ENCODE measurements around the gene RARRES2.

Gene RARRES2

DNA sequence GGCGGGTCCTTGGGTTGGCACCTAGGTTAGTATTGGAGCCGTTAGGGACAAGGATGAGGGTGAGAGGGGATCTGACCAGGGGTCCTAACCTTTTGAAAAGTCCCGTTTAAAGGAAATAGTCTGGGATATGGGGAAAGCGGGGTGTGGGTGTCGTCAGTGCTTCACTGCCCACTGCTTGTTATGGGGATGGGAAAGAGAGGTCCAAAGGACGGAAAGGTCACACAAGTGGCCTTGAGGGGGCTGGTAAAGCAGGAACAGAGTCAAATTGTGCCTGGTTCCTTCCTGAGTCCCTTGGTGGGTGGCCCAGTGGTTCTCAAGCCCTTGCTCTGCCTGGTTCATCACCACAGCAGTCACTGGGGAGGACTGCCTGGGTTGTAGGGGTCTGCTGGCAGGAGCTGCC lies 35.1 kb upstream of the RARRES2 start:
- no peak for DNase-seq (ENCODE audit: low read depth in 2 of 2)

DNA sequence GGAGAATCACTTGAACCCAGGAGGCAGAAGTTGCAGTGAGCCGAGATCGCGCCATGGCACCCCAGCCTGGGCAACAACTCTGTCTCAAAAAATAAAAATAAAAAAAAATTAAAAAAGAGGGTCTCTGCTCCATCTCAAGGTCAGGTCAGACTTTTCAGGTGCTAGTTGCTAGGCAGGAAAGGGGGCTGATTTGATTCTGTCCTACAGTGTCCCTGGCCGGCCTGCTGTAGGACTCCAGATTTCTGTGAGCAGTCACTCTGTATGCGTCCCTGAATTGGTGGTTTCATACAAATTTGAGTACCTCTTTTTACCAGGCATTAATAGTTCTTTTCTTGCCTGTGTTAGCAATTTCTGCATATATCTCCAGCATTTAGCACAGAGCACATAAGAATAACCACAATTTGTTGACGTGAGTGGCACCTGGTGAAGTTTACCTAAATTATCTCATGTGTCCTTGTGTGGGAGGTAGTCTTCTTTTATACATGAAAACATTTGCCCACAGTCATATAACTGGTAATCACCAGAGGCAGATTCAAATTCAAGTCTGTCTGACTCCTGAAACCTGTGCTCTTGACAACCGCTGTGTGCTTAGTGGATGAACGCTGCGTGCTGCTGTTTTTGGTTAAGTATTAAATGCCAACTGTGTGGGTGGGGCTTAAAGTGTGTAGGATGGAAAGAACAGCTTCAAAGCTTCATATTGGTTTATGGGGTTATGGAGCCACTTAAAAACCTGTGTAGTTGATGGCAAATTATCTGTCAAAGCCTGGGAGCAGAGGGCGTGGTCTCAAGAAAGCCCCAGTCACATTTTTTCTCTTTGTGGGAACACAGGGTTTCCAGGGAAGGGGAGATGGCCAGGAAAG lies 34.5 kb upstream of the RARRES2 start:
- DNase-seq (ENCODE audit: low read depth in 2 of 2): no peak

DNA sequence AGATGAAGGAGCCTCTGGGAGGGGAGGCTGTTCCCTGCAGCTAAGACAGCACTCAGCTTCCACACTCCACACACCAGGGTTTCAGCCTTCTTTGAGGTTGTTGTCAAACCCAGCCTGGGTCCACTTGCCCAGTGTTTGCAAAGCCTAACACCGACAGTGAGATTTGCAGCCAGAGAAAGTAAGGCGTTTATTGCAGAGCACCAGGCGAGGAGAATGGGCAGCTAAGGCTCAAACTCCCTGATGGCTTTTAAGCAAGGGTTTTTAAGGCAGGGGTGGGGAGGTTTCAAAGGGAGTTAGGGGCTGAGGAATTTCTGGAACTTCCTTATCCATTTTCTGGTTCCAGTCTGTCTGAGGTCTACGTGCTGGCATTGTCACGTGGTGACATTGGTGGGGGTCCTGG lies 33.0 kb upstream of the RARRES2 start:
- no peak for DNase-seq (ENCODE audit: low read depth in 2 of 2)

DNA sequence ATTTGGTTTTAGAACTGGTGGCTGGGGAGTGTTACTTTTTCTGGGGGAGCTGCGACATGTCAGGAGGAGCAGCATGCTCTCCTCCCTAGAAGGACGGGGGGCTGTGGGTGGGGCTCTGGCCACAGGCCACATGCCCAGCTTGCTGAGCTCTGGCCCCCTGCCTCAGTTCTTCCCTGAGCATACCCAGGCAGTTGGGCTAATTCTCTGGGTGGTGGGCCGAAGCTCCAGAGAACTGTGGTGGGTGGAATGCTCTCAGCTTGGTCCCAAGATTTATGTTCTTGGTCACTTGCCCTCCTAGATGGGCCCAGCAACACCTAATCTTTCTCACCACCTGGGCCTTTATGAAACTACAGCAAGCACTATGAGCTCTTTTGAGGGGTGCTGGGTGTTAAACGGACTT lies 32.6 kb upstream of the RARRES2 start:
- DNase-seq (ENCODE audit: low read depth in 2 of 2): no peak

DNA sequence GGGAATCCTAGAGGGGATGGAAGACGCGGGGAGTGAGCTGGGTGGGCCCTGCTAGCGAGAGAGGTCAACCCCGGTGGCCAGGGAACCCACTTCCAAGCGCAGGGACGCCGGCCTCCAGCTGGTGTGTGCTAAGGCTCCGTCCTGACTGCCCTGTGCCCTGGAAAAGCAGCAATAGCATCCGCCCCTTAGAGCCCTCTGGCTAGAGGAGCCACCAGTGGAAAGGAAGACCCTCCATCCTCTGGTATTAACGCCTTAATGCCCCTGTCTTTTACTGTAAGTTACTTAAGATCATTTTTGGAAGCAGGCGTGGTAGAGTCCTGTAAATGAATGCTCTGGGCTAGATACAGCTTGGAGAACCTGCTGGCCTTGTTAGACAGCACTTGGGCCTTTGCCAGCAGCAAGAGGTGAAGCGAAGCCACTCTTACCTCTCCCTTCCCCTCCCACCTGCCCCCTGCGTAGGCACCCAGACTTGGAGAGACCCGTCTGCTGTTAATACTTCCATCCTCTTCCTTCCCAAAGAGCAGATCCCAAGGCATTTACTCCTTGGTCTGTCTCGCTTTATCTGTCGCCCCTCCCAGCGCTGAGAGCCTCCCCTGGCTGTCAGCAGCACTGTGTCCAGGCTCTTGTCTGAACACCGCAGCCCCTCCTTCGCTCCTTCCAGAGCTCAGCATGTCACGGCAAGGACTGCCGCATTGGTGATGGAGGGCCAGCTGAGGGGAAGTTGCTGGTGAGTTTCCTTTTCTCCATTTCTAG lies 31.8 kb upstream of the RARRES2 start:
- no peak for DNase-seq (ENCODE audit: low read depth in 2 of 2)

DNA sequence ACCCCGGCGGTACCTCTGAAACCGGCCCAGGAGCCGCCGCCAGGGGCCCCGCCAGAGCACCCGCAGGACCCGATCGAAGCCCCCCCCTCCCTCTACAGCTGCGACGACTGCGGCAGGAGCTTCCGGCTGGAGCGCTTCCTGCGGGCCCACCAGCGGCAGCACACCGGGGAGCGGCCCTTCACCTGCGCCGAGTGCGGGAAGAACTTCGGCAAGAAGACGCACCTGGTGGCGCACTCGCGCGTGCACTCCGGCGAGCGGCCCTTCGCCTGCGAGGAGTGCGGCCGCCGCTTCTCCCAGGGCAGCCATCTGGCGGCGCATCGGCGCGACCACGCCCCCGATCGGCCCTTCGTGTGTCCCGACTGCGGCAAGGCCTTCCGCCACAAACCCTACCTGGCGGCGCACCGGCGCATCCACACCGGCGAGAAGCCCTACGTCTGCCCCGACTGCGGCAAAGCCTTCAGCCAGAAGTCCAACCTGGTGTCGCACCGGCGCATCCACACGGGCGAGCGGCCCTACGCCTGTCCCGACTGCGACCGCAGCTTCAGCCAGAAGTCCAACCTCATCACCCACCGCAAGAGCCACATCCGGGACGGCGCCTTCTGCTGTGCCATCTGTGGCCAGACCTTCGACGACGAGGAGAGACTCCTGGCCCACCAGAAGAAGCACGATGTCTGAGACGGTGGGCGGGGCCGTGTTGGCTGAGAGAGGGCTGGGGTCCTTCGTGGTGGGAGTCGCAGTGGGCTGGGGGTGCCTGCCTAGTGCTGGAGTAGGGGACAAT lies 31.0 kb upstream of the RARRES2 start:
- DNase-seq (ENCODE audit: low read depth in 2 of 2): no peak

DNA sequence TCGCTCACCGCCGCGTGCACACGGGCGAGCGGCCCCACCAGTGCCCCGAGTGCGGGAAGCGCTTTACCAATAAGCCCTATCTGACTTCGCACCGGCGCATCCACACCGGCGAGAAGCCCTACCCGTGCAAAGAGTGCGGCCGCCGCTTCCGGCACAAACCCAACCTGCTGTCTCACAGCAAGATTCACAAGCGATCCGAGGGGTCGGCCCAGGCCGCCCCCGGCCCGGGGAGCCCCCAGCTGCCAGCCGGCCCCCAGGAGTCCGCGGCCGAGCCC lies 30.5 kb upstream of the RARRES2 start:
- no peak for DNase-seq (ENCODE audit: low read depth in 2 of 2)

DNA sequence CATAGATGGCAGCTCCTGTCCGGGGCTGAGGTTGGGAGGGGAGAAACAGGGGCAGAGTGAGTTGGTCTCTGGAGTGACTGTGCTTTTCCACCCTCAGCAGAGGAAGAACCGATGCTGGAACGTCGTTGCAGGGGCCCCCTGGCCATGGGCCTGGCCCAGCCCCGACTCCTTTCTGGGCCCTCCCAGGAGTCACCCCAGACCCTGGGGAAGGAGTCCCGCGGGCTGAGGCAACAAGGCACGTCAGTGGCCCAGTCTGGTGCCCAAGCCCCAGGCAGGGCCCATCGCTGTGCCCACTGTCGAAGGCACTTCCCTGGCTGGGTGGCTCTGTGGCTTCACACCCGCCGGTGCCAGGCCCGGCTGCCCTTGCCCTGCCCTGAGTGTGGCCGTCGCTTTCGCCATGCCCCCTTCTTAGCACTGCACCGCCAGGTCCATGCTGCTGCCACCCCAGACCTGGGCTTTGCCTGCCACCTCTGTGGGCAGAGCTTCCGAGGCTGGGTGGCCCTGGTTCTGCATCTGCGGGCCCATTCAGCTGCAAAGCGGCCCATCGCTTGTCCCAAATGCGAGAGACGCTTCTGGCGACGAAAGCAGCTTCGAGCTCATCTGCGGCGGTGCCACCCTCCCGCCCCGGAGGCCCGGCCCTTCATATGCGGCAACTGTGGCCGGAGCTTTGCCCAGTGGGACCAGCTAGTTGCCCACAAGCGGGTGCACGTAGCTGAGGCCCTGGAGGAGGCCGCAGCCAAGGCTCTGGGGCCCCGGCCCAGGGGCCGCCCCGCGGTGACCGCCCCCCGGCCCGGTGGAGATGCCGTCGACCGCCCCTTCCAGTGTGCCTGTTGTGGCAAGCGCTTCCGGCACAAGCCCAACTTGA lies 29.9 kb upstream of the RARRES2 start:
- no peak for DNase-seq (ENCODE audit: low read depth in 2 of 2)

DNA sequence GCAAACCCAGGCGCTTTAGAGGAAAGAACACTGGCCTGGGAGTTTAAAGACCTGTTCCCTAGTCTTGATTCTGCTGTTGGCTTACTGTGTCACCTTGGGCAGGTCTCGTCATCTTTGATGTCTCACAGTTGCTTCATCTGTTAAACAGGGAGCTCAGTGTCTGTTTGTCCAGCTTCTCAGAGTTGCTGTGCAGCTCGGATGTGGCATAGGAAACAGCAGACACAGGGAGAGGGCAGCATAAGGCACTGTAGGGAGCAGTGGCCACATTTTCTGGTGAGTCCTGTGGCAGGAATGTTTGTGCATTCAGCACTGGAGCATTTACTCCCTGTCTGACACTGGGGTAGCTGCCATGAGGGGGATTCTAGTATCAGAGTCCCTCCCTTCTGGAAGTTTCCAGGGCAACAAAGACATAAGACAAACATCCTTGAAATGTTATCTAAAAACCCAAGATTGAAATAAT lies 29.2 kb upstream of the RARRES2 start:
- DNase-seq (ENCODE audit: low read depth in 2 of 2): no peak

DNA sequence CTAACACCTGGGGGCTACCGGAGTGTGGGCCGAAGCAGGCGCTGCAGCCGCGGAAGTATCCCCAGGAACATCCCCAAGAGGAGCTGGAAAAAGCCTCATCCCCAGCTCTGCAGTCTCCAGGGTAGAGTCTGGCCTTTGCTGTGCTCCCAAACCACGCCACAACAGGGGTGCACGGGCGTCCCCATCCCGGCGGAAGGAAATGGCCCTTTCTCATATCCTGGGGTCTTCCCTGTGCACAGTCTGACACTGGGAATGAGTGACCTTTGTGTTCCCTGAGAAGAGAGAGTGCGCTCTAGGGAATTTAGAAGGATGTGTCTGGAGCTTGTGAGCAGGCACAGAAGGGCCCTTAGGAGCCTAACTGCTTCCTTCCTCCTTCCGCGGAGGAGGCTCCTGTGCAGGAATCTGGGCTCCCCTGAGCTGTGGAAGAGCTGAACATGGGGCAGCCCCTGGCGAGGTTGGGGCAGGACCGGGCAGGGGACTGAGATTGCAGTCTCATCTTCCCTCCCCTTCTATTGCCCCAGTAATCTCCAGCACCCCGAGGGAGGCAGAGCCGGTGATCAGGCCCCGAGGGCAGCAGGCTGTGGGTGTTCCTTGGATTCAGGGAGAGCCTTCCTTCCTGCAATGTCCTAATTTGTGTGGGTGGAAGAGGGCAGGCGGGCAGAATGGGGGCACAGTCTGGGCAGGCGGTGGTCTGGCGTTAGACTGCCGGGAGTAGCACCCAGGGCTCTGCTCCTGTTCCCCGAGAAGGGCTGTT lies 28.5 kb upstream of the RARRES2 start:
- DNase-seq (ENCODE audit: low read depth in 2 of 2): no peak

DNA sequence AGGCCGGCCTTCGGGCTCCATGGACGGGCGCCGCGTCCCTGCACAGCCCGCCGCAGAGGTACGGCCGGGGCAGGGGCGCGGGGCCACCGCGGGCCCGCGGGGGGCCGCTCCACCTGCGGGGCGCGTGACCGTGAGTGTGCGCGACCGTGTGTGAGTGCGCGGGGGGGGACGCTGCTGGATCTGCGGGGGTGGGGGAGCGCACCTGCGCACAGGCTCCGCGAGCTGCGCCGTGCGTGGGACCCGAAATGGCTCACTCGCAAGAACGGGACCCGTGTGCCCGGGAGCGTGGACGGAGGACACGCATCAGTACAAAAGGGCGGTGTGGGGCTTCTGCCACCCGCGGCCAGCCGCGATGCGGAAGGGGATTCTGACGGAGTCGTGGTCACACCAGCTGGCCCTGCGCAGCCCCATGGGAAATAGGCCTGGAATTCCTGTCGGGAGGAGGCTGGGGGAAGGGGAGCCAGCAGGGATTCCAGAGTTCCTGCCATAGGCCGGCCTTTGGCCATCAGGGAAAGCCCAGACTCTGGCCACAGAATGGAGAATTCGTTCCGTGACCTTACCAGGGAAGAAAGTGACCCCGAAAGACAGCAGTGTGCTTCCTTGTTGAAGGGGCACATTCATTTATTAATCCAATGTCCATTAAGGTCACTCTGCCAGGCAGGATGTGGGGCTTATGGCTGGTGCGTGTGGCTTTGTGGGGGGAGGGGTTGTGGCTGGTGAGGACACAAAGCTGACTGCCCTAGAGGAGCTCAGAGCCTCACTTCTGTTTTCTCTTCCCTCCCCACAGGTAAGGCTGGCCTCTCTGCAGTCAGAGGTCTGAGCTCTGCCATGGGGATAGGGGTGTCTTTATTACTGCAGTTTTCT lies 27.7 kb upstream of the RARRES2 start:
- DNase-seq (ENCODE audit: low read depth in 2 of 2): no peak

DNA sequence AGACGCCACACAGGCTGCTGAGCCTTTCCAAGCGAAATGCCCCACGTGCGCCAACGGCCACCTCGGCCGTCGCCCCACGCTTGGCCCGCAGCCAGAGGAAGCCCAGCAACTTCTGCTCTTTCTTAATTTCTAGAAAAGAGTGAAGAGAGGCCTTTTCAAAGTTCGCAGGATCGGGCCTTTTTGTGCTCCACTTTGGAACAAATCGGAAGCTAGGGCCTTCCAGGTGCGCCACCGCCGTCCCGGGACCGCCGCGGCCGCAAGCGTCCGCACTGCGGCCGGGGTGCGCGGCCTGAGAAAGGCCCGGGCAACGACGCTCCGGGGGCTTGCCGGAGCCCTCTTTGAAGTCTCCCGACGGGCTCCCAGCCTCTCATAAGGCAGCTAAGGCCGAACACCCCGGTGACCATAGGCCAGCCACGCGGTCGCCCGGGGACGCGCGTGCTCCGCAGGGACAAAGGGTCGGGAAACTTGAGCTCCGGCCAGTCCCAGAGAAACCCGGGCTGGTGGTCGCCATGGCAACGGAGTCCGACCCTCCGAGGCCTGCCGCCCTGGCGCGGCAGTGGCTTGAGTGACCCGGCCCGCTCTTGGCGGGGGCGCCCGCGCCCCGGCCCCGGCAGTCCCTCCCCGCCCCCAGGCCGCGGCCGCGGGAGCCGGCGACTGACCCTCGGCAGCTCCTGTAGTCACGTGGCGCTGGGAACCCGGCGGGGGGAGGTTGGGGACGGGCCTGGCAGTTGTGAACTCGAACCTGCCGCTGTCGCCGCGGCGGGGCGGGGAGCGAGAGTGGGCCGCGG lies 26.9 kb upstream of the RARRES2 start, which contains the start of gene REPIN1:
Gene REPIN1 (plus strand): TSS at position 727 of the 788 bp plus-strand sequence. CDS start 890 bp downstream, outside the sequence.
- peak; percentile 65 to 78 for DNase-seq (ENCODE audit: low read depth in 2 of 2)

DNA sequence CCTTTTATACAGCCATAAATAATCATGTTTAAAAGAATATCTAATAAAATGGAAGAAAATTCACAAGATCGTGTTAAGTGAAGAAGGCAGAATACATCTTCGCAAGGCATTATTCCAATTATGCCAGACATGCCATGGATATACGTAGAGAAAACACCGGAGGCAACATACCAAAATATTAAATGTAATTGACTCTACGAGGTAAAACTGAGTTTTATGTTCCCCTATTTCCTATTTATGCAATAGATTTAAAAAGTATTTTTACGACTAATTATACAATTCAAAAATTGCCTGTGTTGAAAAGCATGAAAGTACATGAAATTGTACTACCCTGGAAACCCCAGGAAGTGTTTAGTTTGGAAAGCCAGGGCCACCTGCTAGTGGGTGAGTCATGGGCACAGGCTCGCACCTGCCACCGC lies 26.3 kb upstream of the RARRES2 start:
- DNase-seq (ENCODE audit: low read depth in 2 of 2): no peak

DNA sequence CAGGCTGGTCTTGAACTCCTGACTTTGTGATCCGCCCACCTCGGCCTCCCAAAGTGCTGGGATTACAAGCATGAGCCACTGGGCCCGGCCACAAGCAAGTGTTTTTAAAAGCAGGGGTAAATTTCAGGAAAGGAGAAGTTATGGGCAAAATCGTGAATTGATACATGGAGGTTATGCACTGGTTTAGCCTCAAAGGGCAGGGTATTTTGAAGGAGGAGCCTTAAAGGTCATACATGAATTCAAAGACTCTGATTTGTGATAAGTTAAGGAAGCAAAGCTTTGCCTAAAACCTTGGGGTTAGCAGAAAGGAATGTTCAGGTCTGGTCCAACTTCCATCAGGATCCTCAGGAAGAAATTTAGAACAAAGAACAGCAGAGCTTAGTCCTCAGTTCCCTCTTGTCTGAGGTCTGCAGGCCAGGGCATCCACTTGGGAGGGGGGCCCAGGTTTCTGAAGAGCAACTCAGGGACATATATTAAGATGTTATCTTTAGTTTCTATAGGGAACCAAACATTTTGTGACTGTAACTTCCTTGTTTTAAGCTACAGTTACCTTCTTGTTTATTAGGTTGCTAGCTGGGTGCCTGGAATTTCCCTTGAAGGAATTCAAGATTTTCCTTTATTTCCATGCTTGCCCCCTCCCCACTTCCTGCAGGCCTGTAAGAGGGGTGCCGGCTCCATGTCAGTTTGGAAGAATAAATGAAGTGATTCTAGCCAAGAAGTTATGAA lies 24.4 kb upstream of the RARRES2 start:
- DNase-seq (ENCODE audit: low read depth in 2 of 2): no peak

DNA sequence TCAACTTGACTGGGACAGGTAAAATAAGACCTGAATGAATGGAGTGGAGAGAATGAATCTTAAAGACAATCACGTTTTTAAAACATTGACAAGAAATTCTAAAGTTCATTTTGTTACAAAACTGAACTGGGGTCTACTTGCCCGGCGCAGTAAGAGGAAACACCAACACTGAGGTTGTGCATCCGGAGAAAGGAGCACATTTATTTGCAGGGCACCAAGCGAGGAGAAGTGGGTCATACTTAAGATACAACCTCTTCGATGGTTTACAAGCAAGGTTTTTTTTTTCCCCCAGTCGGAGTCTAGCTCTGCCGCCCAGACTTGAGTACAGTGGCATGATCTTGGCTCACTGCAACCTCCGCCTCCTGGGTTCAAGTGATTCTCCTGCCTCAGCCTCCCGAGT lies 23.8 kb upstream of the RARRES2 start:
- no peak for DNase-seq (ENCODE audit: low read depth in 2 of 2)

DNA sequence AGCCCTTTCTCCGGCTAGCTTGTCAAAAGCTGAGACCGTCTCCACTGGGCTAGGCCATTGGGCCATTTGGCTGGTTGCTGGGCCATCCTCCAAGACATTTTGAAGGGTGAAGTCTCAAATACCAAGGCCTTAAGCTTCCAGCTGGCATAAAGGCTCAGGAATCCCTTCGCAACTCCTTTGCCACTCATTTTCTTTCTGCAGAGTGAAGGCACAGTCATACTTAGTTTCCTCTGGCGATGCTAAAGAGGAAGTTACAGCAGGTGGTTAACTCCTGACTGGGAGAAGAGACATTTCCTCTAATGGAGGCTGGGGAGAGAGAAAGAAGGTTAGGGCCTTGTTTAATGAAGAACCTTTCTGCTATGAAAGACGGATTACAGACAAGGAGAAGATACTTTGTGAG lies 22.4 kb upstream of the RARRES2 start:
- no peak for DNase-seq (ENCODE audit: low read depth in 2 of 2)

DNA sequence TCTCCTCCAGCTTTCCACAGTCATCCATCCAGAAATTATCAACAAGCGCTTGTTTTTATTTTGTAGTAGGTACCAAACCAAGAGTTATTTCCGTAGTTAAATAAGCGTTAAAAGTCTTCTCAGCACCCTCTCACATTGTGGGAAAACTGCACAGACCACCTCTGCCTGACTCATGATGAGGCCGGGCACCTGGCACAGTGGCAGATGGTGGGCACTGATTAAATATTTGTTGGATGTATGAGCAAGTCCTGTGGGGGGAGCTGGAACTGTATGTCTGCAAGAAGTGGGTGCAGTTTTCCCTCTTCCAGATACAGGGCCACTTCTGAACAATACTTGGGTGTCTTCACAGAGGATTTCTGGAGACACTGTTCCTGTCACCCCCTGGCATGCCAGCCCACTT lies 21.9 kb upstream of the RARRES2 start:
- DNase-seq (ENCODE audit: low read depth in 2 of 2): no peak
